IPS-NIHi7 (cell line): ENCODE results near the gene RNGTT.

Source experiments
- DNase-seq: peaks from one replicate; pipeline ENCODE4 v3.0.0; 2012; ENCODE audit warnings: mixed read lengths; ENCODE audit errors: extremely low spot score

The RNGTT gene

DNA sequence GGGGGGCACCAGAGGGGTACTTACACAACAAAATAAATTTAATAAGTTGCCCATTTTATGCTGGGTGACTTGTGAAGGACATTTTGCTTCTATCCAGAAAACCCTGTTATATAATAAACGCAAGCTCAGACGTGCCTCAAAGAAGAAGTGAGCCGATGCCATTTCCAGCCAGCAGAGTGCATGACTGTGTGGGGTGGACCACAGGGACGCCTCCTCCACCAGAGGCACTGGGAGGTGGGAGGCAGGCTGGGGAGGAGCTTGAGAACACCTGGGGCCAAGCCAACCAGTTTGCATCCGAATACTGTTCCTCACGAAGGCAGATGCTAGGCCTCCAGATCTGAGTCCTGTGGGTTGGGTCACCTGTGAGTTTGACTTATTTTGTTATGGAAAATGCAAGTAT is 363.8 kb downstream of the RNGTT start:
- DNase-seq = peak; percentile 68

- no peak for DNase-seq
Measured at GRCh38 chr6:88596801-88597200, 366.6 kb downstream of the RNGTT start.

DNA sequence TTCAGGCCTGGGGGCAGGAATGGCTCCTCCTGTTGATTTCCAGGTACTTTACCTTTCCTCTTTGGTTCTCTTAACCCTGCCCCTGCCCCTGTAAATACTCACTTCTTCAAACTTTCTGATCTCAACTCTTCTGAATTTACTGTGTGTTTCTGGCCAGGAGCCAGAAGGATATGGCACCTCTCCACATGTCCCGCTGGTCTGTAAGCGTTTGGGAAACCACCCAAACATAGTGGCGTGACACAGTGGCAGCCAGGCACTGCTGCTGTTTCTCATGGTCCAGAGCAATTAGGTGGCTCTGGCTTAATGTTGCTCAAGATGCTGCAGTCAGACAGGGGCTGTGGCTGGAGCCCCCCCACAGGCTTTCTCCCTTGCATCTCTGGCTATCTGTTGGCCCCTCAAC is 374.5 kb downstream of the RNGTT start:
- no peak for DNase-seq

DNA sequence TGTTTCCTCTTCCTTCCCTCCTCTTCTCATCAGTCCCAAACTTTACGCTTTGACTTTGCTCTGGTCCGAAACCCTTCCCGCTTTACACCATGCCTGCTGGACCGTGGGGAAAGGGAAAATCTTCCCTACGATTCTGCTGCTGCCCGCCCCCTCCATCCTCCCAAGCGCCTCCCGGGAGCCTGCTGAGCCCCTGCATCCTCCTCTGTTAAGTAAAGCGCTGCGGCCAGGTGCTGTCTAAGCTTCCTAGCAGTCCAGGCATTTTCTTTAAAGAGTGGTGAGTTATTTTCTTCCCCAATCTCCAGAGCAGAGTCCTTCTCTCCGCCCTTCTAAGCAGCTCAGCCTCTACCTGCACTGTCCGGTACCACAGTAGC is 376.3 kb downstream of the RNGTT start:
- no peak for DNase-seq

DNA sequence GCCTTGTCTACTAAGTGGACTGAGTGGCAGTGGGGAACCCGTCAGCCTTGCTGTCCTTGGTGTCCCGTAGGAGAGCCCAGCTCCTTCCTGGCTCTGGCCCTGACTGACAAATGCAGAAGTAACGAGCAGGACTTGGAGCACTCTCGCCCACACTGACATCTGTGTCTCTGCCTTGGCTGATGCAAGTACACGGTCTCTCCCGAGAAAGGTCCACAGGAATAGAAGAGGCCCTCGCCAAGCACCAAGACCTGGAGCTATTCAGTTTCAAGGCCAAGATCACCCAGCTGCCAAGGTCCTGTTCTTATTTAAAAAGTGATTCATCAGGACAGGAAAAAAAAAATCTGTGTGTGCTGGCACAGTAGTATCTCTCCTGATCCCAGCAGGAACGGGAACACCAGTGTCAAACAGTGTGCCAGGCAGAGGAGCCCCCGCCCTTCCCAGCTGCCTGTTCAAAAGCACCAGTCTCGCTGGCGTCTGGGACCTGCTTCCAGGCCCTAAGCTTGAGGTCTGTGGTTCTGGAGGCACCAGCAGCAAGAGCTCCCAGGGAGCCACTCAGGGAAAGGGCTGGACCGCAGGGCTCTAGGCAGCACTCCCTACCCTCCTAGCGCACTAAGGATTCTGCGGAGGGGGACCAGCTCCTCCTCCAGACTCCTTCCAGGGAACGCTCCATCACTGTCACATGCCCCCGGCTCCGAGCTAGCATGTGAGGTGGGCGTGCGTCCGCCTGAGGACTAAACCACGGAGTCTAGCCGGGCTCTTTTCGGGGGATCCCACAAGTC is 376.9 kb downstream of the RNGTT start:
- no peak for DNase-seq

DNA sequence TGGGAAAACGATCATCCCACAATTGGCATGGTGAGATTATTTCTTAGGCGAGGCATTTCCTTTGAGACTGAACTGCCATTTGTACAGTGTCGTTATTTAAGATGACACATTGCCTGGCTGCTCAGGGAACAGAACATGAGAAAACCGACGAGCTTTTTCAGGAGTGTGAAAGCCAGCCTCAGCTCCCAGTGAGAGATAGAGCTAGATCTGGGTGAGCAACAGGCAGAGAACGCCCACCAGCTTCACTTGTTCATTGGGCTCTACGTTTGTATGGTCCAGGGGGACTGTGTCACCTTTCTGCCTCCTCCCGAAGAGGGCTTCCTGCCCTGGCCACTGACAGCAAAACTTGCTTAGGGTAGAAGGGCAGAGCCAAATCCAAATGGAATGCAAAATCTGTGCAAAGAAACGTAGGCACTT is 378.1 kb downstream of the RNGTT start:
- DNase-seq = no peak

DNA sequence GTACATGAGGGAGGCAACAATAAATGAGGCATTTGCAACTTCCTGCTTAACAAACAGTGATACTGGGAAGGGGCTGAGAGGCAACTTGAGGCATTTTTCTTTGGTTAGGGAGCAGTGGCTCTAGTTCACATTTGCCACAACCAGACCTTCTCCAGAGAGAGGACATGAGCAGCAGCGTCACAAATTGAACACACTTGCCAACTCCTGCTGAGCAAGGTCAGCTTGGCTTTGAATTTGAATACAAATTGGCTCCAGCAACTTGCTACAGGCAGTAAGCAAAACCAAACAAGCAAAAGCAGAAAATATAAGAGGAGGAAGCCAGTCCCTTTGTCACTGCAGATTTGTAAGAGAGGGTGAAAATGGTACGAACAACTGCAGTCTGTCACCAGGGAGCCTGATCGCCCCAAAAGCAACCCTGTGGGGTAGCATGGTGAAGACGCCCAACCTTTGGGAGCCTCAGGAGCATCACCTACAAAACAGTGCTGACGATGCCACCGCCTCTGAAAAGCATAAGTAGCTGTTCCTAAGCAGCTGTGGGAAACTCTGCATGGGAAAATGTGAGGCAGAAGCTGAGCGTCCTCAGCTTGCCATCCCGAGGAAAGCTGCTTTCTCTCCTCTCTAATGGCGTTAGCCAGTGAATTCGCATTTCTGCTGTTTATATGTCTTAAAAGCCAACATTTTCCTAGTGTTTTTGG is 378.7 kb downstream of the RNGTT start:
- DNase-seq = no peak

GRCh38 chr6:88577461-88577860 is 386.0 kb downstream of the RNGTT start:
- DNase-seq = no peak

- DNase-seq = no peak
Measured at GRCh38 chr6:88575536-88575935, 387.9 kb downstream of the RNGTT start.

GRCh38 chr6:88574651-88575050 is 388.8 kb downstream of the RNGTT start:
- no peak for DNase-seq

- no peak for DNase-seq
Measured at GRCh38 chr6:88574031-88574430, 389.4 kb downstream of the RNGTT start.

DNA sequence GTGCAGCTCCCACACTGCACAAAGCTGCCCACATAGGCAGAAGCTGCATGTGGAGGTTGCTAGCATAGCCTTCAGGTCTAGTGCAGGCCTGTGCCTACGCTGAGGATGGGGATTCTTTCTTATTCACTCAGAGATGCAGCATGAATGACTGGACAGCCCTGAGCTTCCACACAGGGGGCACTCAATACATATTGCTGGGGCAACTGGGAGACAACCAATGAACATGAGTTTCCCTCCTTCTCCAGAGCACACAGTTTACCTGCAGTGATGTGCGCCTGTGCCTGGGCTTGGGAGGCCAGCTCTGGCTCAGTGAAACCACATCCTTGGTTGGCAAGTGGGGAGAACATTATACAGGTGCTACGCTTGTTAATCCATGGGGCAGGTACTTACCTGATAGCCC is 389.9 kb downstream of the RNGTT start:
- DNase-seq = no peak

DNA sequence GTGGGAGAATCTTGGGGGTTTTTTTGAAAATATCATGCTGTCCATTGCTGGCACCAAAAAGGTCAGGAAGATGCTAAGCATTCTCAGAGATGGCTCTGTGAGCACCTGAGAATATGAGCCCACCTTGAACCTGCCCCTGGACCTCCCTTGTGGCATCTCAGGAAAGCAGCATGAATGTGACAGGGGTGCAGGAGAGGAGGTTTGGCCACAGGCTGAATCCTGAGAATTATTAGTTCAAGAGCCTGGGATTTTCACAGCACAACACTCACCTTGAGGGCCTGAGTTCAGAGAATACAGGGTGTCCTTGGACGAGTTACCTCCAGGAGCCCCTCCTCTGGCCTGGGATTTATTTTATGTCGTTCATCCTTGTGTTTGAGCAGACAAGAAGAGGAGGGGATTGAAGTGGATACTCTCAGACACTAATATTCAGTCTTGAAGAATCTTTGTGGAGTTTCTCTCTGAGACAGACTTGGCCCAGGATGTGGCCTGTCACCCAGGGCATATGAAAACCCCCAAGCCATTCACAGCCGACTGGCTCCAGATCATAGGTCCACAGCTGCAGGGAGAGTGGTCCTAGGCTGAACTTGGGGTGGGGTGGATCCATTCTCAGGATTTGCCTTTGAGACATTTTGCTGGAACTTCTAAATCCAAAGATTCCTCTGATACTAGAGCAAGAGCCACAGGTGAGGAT is 390.8 kb downstream of the RNGTT start:
- no peak for DNase-seq

DNA sequence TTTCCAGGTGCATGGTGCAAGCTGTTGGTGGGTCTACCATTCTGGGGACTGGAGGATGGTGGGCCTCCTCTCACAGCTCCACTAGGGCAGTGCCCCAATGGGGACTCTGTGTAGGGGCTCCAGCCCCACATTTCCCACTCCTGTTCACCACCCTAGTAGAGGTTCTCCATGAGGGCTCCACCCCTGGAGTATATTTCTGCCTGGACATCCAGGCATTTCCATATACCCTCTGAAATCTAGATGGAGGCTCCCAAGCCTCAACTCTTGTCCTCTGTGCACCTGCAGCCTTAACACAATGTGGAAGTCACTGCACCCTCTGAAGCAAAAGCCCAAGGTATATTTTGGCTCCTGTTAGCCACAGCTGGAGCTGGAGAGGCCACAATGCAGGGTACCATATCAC is 393.5 kb downstream of the RNGTT start:
- DNase-seq = no peak

DNA sequence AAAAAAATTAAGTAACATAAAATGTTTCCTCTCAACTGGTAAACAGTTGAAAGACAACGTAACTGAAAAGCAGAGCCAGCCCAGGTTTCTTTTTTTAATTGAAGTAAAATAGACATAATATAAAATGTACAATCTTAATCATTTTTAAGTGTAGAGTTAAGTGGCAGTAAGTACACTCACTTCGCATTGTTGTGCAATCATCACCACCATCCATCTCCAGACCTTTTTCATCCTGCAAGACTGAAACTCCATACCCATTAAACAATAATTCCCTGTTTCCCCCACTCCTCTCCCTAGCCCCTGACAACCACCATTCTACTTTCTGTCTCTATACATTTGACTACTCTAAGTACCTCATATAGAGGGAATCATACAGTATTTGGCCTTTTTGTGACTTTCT is 395.7 kb downstream of the RNGTT start:
- no peak for DNase-seq

DNA sequence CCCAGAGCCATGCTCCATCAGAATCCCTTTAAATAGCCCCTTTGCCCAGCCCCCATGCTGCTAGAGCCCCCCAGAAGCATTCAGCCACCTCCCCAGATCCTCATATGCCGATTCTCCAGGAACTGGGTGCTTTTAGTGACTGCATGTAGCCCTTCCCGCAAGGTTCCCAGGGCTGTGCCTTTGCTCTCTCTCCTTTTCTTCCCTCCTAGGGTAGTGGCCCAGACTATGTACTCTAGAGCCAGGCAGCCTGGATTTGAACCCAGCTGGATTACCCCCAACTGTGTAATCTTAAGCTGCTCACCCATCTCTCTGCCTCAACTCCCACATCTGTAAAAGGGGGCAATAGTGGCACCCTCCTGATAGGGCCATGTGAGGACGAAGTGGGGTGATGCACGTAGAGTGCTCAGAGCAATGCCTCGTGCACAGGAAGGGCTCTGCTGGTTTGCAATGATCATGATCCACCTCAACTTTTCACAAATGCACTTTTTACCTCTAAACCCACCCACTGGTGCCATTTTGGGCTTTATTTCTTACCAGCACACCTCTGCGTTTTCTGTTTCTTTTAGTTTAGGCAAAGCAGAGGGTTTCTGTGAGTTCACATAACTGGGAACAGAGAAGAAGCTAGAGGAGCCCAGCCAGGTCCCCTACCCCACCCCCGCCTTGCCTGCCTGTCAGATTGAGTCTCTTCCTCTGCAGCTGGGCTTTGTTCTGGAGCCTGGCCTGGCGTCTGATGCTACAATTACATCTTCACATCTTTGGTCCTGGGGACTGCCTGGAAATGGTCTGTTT is 396.5 kb downstream of the RNGTT start:
- DNase-seq = peak; percentile 57

DNA sequence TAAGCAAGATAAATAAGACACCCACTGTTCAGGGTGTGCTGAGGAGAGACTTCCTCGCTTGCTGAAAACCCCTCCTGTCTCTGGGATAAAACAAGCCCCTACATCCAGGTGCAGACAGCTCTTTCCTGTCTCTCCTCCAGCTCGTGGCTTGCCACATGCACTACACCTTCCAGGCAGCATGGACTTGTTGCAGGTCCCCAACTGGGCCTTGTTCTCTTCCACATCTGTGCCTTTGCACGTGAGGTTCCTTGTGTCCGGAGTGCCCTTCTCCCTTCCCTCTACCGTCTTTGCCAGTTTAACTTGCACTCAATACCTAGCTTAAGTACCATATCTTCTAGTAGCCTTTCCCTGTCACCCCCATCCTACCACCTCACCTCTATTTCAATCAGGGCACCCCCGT is 397.6 kb downstream of the RNGTT start:
- DNase-seq = no peak

GRCh38 chr6:88565409-88565811 is 398.0 kb downstream of the RNGTT start:
- no peak for DNase-seq

GRCh38 chr6:88563277-88563625 is 400.2 kb downstream of the RNGTT start:
- DNase-seq = no peak

DNA sequence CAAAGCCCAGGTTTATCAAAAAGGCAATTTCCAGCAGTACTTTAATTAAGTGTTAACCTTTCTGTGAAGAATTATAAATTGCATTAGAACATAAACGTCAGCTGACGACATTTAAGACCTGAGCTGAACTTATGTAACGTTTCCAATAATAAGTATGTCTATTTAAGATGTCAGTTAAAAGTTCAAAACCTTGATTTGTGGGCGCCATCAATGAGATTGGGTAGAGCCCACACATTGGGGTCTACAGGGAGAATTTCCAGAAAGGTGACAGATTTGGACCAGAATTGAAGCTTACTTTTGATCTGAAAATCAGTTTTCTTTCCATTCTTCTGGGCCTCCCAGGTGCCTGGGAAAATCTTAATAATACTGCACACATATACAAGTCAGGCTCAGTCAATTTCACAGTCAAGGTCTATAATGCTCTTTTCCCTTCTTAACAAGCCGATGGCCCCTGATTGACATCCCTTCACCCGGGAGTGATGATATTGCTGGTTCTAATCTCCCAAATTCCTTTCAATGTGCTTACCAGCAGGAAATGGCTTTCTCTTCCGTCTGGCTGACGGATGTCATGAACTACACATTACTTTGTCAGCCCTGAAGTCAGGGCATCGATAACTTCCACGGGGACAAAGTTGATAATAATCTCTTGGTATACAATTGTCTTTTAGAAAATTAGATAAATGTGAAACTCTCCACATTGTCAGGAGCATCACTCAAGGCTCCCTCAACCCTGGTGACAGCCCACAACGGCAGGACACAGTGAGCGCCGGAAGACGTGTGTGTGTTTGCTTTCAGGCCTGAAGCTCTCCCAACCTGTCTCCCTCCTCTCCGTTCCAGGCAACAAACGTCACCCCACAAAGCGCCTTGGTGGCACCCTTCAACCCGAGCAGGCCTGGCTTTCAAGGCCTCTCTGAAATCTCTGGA is 400.8 kb downstream of the RNGTT start:
- DNase-seq = no peak

- no peak for DNase-seq
Measured at GRCh38 chr6:88561954-88562315, 401.5 kb downstream of the RNGTT start.
